DND-41 (cell line): Measurements from ENCODE around the gene APPL2.
"Not testable (repeated sequence)": the region's sequence is repeated elsewhere in the genome, so short reads cannot be mapped to it uniquely, and the experiment has no call there.

Experiments
- ATAC-seq: fragments of 200-7000 bp; cut with Tn5 transposase; 3 replicates; pipeline ENCODE4 v1.9.1; 2021; ENCODE audit warnings: low read depth; ENCODE audit not compliant: insufficient read depth
- DNase-seq: peaks from one replicate; pipeline ENCODE4 v3.0.0-alpha.2; 2020
- H2AFZ ChIP-seq: 2 replicates; pipeline ENCODE4 v1.6.0; 2012; ENCODE audit warnings: low read depth, low read length
- H3K27ac ChIP-seq: 2 replicates; pipeline ENCODE4 v1.5.1; 2012; ENCODE audit warnings: low read length, inconsistent platforms
- H3K27me3 ChIP-seq: fragments of 200-600 bp; sonication (generic); 2 replicates; pipeline ENCODE4 v1.6.0; 2012; ENCODE audit warnings: low read length, mild to moderate bottlenecking, inconsistent platforms; ENCODE audit not compliant: insufficient read depth, poor library complexity
- H3K36me3 ChIP-seq: 2 replicates; pipeline ENCODE4 v1.5.1; 2012; ENCODE audit warnings: low read length, inconsistent platforms; ENCODE audit not compliant: insufficient read depth
- H3K4me1 ChIP-seq: 2 replicates; pipeline ENCODE4 v1.5.1; 2012; ENCODE audit warnings: mild to moderate bottlenecking, low read length; ENCODE audit not compliant: insufficient read depth
- H3K4me2 ChIP-seq: 2 replicates; pipeline ENCODE4 v1.6.0; 2012; ENCODE audit warnings: mild to moderate bottlenecking, moderate library complexity, low read length, inconsistent platforms; ENCODE audit not compliant: insufficient read depth
- H3K4me3 ChIP-seq, 2 experiments: fragments of 200-600 bp in 1 of 2; shearing (Covaris generic) in 1 of 2; 2 replicates each; pipeline ENCODE4 v1.5.1; 2012 to 2016; ENCODE audit warnings: inconsistent platforms in 2 of 2, low read length in 2 of 2, mild to moderate bottlenecking in 2 of 2, low read depth in 1 of 2, moderate library complexity in 1 of 2
- H3K79me2 ChIP-seq: 2 replicates; pipeline ENCODE4 v1.6.0; 2012; ENCODE audit warnings: low read length, inconsistent platforms; ENCODE audit not compliant: insufficient read depth
- H3K9ac ChIP-seq: 2 replicates; pipeline ENCODE4 v1.6.0; 2012; ENCODE audit warnings: low read depth, mild to moderate bottlenecking, inconsistent platforms, low read length, moderate library complexity
- H3K9me3 ChIP-seq: 2 replicates; pipeline ENCODE4 v1.5.1; 2012; ENCODE audit warnings: low read length, moderate library complexity, mild to moderate bottlenecking, inconsistent platforms; ENCODE audit not compliant: insufficient read depth, severe bottlenecking
- H4K20me1 ChIP-seq: 2 replicates; pipeline ENCODE4 v1.6.0; 2012; ENCODE audit warnings: low read length; ENCODE audit not compliant: insufficient read depth
- CTCF ChIP-seq: IDR thresholded peaks from 2 replicates; pipeline ENCODE4 v1.5.1; 2012; ENCODE audit warnings: borderline replicate concordance, low read length, moderate library complexity, mild to moderate bottlenecking; ENCODE audit not compliant: poor library complexity, severe bottlenecking; ENCODE audit errors: extremely low read depth
- EZH2 ChIP-seq: IDR thresholded peaks from 3 replicates; pipeline ENCODE4 v1.6.1; 2012; ENCODE audit warnings: borderline replicate concordance, low read depth, mild to moderate bottlenecking, moderate library complexity, low read length, inconsistent platforms; ENCODE audit not compliant: severe bottlenecking

Gene APPL2

GRCh38 chr12:105189293-105189692 is 46.7 kb downstream of the APPL2 start:
- DNase-seq (no peak), ATAC-seq (no peak)
- H4K20me1 ChIP-seq: no peaks in the 10 kb centered on the region
- H3K79me2 ChIP-seq: no peaks in the 10 kb centered on the region
- H2AFZ ChIP-seq: no peak overlapping the region
- TF ChIP-seq CTCF: no peak
- H3K9ac ChIP-seq: no peak overlapping the region
- no peaks in the 10 kb centered on the region for H3K4me1 ChIP-seq
- no peak overlapping the region for H3K4me2 ChIP-seq
- H3K27ac ChIP-seq: no peak overlapping the region
- no peak overlapping the region for H3K4me3 ChIP-seq
- no peaks in the 10 kb centered on the region for H3K9me3 ChIP-seq
- no peaks in the 10 kb centered on the region for H3K27me3 ChIP-seq
- peaks cover 76% of the 10 kb centered on the region for H3K36me3 ChIP-seq

DNA sequence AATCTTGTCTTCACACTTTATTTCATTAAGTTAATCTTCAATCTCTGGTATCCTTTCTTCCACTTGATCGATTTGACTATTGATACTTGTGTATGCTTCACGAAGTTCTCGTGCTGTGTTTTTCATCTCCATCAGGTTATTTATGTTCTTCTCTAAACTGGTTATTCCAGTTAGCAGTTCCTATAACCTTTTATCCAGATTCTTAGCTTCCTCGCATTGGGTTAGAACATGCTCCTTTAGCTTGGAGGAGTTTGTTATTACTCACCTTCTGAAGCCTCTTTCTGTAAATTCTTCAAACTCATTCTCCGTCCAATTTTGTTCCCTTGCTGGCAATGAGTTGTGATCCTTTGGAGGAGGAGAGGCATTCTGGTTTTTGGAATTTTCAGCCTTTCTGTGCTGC is 52.0 kb downstream of the APPL2 start:
- H3K27ac ChIP-seq, ATAC-seq, H3K79me2 ChIP-seq, H3K4me2 ChIP-seq, H2AFZ ChIP-seq, H3K4me3 ChIP-seq, H3K27me3 ChIP-seq, H4K20me1 ChIP-seq, H3K4me1 ChIP-seq, H3K9me3 ChIP-seq, H3K9ac ChIP-seq, DNase-seq: not testable (repeated sequence)
- H3K36me3 ChIP-seq: peaks cover 47% of the 10 kb centered on the region

DNA sequence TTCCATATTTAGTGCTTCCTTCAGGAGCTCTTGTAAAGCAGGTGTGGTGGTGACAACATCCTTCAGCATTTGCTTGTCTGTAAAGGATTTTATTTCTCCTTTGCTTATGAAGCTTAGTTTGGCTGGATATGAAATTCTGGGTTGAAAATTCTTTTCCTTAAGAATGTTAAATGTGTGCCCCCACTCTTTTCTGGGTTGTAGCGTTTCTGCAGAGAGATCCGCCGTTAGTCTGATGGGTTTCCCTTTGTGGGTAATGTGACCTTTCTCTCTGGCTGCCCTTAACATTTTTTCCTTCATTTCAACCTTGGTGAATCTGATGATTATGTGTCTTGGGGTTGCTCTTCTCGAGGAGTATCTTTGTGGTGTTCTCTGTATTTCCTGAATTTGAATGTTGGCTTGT is 52.6 kb downstream of the APPL2 start:
- H3K9me3 ChIP-seq, ATAC-seq, H3K27ac ChIP-seq, H3K27me3 ChIP-seq, H2AFZ ChIP-seq, DNase-seq, H3K4me2 ChIP-seq, H3K79me2 ChIP-seq, H3K4me1 ChIP-seq, H4K20me1 ChIP-seq, H3K9ac ChIP-seq, H3K4me3 ChIP-seq: not testable (repeated sequence)
- H3K36me3 ChIP-seq: peaks cover 43% of the 10 kb centered on the region

GRCh38 chr12:105179114-105179513 is 56.9 kb downstream of the APPL2 start:
- not testable (repeated sequence) for H4K20me1 ChIP-seq, H3K9ac ChIP-seq, H3K79me2 ChIP-seq, H3K9me3 ChIP-seq, H3K4me2 ChIP-seq, H3K27ac ChIP-seq, ATAC-seq, DNase-seq, H3K27me3 ChIP-seq, H2AFZ ChIP-seq, H3K4me3 ChIP-seq, H3K4me1 ChIP-seq
- peaks cover 22% of the 10 kb centered on the region; the same call in 1 of the 2 replicates for H3K36me3 ChIP-seq

- no peak overlapping the region for H2AFZ ChIP-seq
- no peaks in the 10 kb centered on the region for H4K20me1 ChIP-seq
- no peak overlapping the region for H3K9ac ChIP-seq
- DNase-seq (no peak), ATAC-seq (no peak)
- no peak overlapping the region for H3K4me3 ChIP-seq
- TF ChIP-seq EZH2: no peak
- TF ChIP-seq CTCF: no peak
- no peaks in the 10 kb centered on the region for H3K27me3 ChIP-seq
- no peak overlapping the region for H3K4me2 ChIP-seq
- peaks cover 28% of the 10 kb centered on the region; the same call in 1 of the 2 replicates for H3K36me3 ChIP-seq
- no peaks in the 10 kb centered on the region for H3K79me2 ChIP-seq
- H3K4me1 ChIP-seq: no peaks in the 10 kb centered on the region
- H3K9me3 ChIP-seq: no peaks in the 10 kb centered on the region
- H3K27ac ChIP-seq: no peak overlapping the region
These were observed 58.8 kb downstream of the APPL2 start for GRCh38 chr12:105177208-105177607.
